Ishikawa (cell line): Measurements from ENCODE around the gene FBXO24.

ENCODE experiments used
- CEBPB ChIP-seq: IDR thresholded peaks from 2 replicates; pipeline ENCODE4 v1.6.1; 2012
- CREB1 ChIP-seq: IDR thresholded peaks from 2 replicates; pipeline ENCODE4 v1.6.1; 2012; ENCODE audit warnings: low read depth
- EGR1 ChIP-seq: IDR thresholded peaks from 2 replicates; pipeline ENCODE4 v1.6.1; 2012
- EP300 ChIP-seq: IDR thresholded peaks from 2 replicates; pipeline ENCODE4 v1.6.1; 2012; ENCODE audit warnings: borderline replicate concordance
- FOXM1 ChIP-seq: IDR thresholded peaks from 2 replicates; pipeline ENCODE4 v1.6.1; 2012; ENCODE audit warnings: low read depth, borderline replicate concordance
- MAX ChIP-seq: IDR thresholded peaks from 2 replicates; pipeline ENCODE4 v1.6.1; 2012
- NFIC ChIP-seq: IDR thresholded peaks from 2 replicates; pipeline ENCODE4 v1.6.1; 2012
- RAD21 ChIP-seq: IDR thresholded peaks from 2 replicates; pipeline ENCODE4 v1.6.1; 2012; ENCODE audit warnings: low read depth
- REST ChIP-seq: IDR thresholded peaks from 2 replicates; pipeline ENCODE4 v1.6.1; 2012; ENCODE audit warnings: low read depth, mild to moderate bottlenecking
- TAF1 ChIP-seq: IDR thresholded peaks from 2 replicates; pipeline ENCODE4 v1.6.1; 2012; ENCODE audit warnings: low read depth, mild to moderate bottlenecking
- TCF12 ChIP-seq: IDR thresholded peaks from 2 replicates; pipeline ENCODE4 v1.6.1; 2012; ENCODE audit warnings: low read depth
- TEAD4 ChIP-seq: IDR thresholded peaks from 2 replicates; pipeline ENCODE4 v1.6.1; 2012
- USF1 ChIP-seq: IDR thresholded peaks from 2 replicates; pipeline ENCODE4 v1.6.1; 2012
- YY1 ChIP-seq: IDR thresholded peaks from 2 replicates; pipeline ENCODE4 v1.6.1; 2012; ENCODE audit warnings: low read depth
- ZBTB7A ChIP-seq: IDR thresholded peaks from 2 replicates; pipeline ENCODE4 v1.6.1; 2012; ENCODE audit warnings: low read depth

The FBXO24 gene

GRCh38 chr7:100586266-100587025, at the start of gene FBXO24:
TSS of gene FBXO24 (plus strand) at chr7:100586328. CDS start at chr7:100586626, 298 bp downstream.
- no peak for TF ChIP-seq EP300
- TF ChIP-seq YY1 = peak; percentile 50; the same call in 1 of the 2 replicates
- no peak for TF ChIP-seq TCF12
- peak; percentile 98 for TF ChIP-seq ZBTB7A
- TF ChIP-seq TAF1 = peak; percentile 41
- TF ChIP-seq NFIC = no peak
- TF ChIP-seq MAX = no peak
- TF ChIP-seq TEAD4 = no peak

- TF ChIP-seq EP300 = no peak
- no peak for TF ChIP-seq USF1
- no peak for TF ChIP-seq NFIC
- TF ChIP-seq FOXM1 = no peak
- no peak for TF ChIP-seq TAF1
- no peak for TF ChIP-seq YY1
- no peak for TF ChIP-seq REST
- no peak for TF ChIP-seq RAD21
- TF ChIP-seq CEBPB = no peak
- no peak for TF ChIP-seq EGR1
- TF ChIP-seq ZBTB7A = no peak
- no peak for TF ChIP-seq TCF12
Observed at GRCh38 chr7:100538348-100538653, 47.8 kb upstream of the FBXO24 start.

GRCh38 chr7:100538654-100539435, 47.3 kb upstream of the FBXO24 start, which contains the start of gene AGFG2:
TSS of gene AGFG2 (plus strand) at chr7:100539203. CDS start at chr7:100539347, 144 bp downstream.
- TF ChIP-seq TCF12 (no peak), FOXM1 (peak; percentile 54; the same call in 1 of the 2 replicates), MAX (peak; percentile 92), NFIC (no peak), EP300 (no peak), ZBTB7A (no peak), CEBPB (no peak), TAF1 (peak; percentile 60), EGR1 (peak; percentile 96), CREB1 (peak; percentile 70), YY1 (no peak), TEAD4 (peak; percentile 28; the same call in 1 of the 2 replicates), RAD21 (no peak), USF1 (peak; percentile 16; the same call in 1 of the 2 replicates), REST (no peak)

GRCh38 chr7:100539436-100540006, 46.6 kb upstream of the FBXO24 start:
- TF ChIP-seq TAF1 (no peak; the same call in none of the 2 replicates), RAD21 (no peak), FOXM1 (no peak), USF1 (no peak), REST (no peak), EP300 (no peak), CEBPB (no peak)
